PC-3 (cell line): ENCODE data around the gene LYRM4. TPM values are rescaled to one million over a fixed set of nuclear protein-coding genes. Genes with fewer than 3 reads are reported as not detected.

Experiments used
- ATAC-seq: fragments of 200-7000 bp; cut with Tn5 transposase; 2 replicates; pipeline ENCODE4 v1.9.1; 2020; ENCODE audit warnings: mild to moderate bottlenecking, moderate library complexity
- BruUV-seq: library from RNA; stranded (reverse); fragments of 400-500 nt; replicated peaks from 2 replicates; lab custom pipeline; 2021; lab: Mats Ljungman, UMichigan
- CTCF ChIA-PET: fragments of 300-600 bp; sonication (Branson Sonifier 250); formaldehyde crosslinking; loops from one replicate; lab custom pipeline; 2022; ENCODE audit warnings: antibody characterized with exemption; lab: Charles Lee
- POLR2A ChIA-PET: fragments of 300-600 bp; sonication (Branson Sonifier 250); formaldehyde crosslinking; loops from one replicate; lab custom pipeline; 2022; ENCODE audit warnings: antibody characterized with exemption; ENCODE audit not compliant: unreplicated experiment; lab: Charles Lee
- DNase-seq: peaks from one replicate; pipeline ENCODE4 v3.0.0-alpha.2; 2015
- H2AFZ ChIP-seq: fragments of 300-600 bp; sonication (generic); 2 replicates; pipeline ENCODE4 v1.6.0; 2016; ENCODE audit warnings: antibody characterized with exemption, low read length
- H3F3A ChIP-seq: fragments of 300-600 bp; sonication (generic); one replicate; pipeline ENCODE4 v1.6.0; 2017; ENCODE audit warnings: antibody characterized with exemption, low read length, control low read depth, mild to moderate bottlenecking; ENCODE audit not compliant: unreplicated experiment
- H3K27ac ChIP-seq: fragments of 300-600 bp; sonication (generic); 2 replicates; pipeline ENCODE4 v1.5.1; 2016; ENCODE audit warnings: mild to moderate bottlenecking, low read length
- H3K27me3 ChIP-seq: fragments of 300-600 bp; sonication (generic); 2 replicates; pipeline ENCODE4 v1.6.1; 2016; ENCODE audit warnings: low read length, mixed read lengths
- H3K36me3 ChIP-seq: fragments of 300-600 bp; sonication (generic); 2 replicates; pipeline ENCODE4 v1.6.1; 2016; ENCODE audit warnings: low read depth, mixed run types, low read length, mixed read lengths
- H3K4me1 ChIP-seq: fragments of 300-600 bp; sonication (generic); 2 replicates; pipeline ENCODE4 v1.5.1; 2016; ENCODE audit warnings: low read length; ENCODE audit not compliant: insufficient read depth
- H3K4me2 ChIP-seq: fragments of 300-600 bp; sonication (generic); 2 replicates; pipeline ENCODE4 v1.6.0; 2016; ENCODE audit warnings: low read length
- H3K4me3 ChIP-seq: fragments of 300-600 bp; sonication (generic); 2 replicates; pipeline ENCODE4 v1.5.1; 2016; ENCODE audit warnings: mild to moderate bottlenecking, low read length, mixed read lengths
- H3K79me2 ChIP-seq: fragments of 300-600 bp; sonication (generic); 2 replicates; pipeline ENCODE4 v1.6.1; 2017; ENCODE audit warnings: low read length, mixed read lengths
- H3K9ac ChIP-seq: fragments of 300-600 bp; sonication (generic); 2 replicates; pipeline ENCODE4 v1.6.0; 2016; ENCODE audit warnings: mild to moderate bottlenecking, low read length
- H3K9me2 ChIP-seq: fragments of 300-600 bp; sonication (generic); replicated peaks from 2 replicates; pipeline ENCODE4 v1.6.1; 2016; ENCODE audit warnings: mixed run types, low read length, mixed read lengths
- H3K9me3 ChIP-seq: fragments of 300-600 bp; sonication (generic); 2 replicates; pipeline ENCODE4 v1.6.1; 2016; ENCODE audit warnings: low read length, mixed read lengths
- H4K20me1 ChIP-seq: fragments of 300-600 bp; sonication (generic); 2 replicates; pipeline ENCODE4 v1.6.1; 2016; ENCODE audit warnings: low read length, mixed read lengths
- CTCF ChIP-seq: fragments of 300-600 bp; sonication (generic); conservative IDR thresholded peaks from 2 replicates; pipeline ENCODE4 v1.5.1; 2017; ENCODE audit warnings: antibody characterized with exemption, low read depth, mild to moderate bottlenecking, low read length
- EZH2 ChIP-seq: fragments of 300-600 bp; sonication (generic); IDR thresholded peaks from one replicate; pipeline ENCODE4 v1.6.1; 2017; ENCODE audit warnings: antibody characterized with exemption, mild to moderate bottlenecking, low read length; ENCODE audit not compliant: unreplicated experiment
- EZH2phosphoT487 ChIP-seq: fragments of 300-600 bp; sonication (generic); IDR thresholded peaks from 2 replicates; pipeline ENCODE4 v1.6.1; 2018; ENCODE audit warnings: mild to moderate bottlenecking, antibody characterized with exemption, low read length, borderline replicate concordance
- intact Hi-C: fragments of 100-400 bp; cut with micrococcal nuclease; formaldehyde crosslinking; loops from 2 replicates; pipeline ENCODE4 v1.9.0; 2023
- total RNA-seq: library from RNA; depleted of rRNA; stranded (reverse); fragments of >200 nt; gene quantifications from 2 replicates; pipeline ENCODE4 v1.2.3, GENCODE V29; 2014

LYRM4 gene
- total RNA-seq, 1 experiment from 2014 or later, result 27.7 TPM

DNA sequence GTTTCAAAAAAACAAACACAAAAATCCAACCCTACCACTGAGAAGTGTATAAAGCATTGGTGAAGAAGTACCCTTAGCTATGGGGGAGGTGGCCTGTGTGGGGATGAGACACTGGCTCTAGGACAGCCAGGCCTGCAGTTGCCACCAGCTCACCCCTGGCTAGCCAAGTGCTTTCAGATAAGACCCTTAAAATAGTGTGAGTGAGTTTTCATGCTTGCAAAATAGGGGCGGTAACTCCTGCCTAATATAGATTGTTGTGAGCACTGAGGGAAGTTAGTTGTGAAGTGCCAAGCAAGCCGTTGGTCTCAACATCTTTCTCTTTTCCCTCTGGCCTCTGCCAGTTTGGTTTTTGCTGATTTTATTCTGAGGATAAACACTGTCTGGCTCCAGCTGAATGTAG lies 164.3 kb downstream of the LYRM4 start:
- no peaks in the 10 kb centered on the region for H3F3A ChIP-seq
- no peaks in the 10 kb centered on the region for H3K79me2 ChIP-seq
- TF ChIP-seq EZH2 (no peak), EZH2phosphoT487 (no peak), CTCF (no peak)
- no peaks in the 10 kb centered on the region for H4K20me1 ChIP-seq
- no peaks in the 10 kb centered on the region for H3K9me2 ChIP-seq
- DNase-seq (no peak), ATAC-seq (no peak)
- no peak overlapping the region for H3K27ac ChIP-seq
- H3K36me3 ChIP-seq, result no peaks in the 10 kb centered on the region
- H2AFZ ChIP-seq, result no peak overlapping the region
- H3K4me1 ChIP-seq, result peaks cover 17% of the 10 kb centered on the region
- H3K27me3 ChIP-seq, result no peaks in the 10 kb centered on the region
- intact Hi-C loops, result no loop called here
- H3K4me3 ChIP-seq, result no peak overlapping the region
- ChIA-PET POLR2A (no interaction called here), CTCF (interaction anchor here (0.6 kb wide), 1 partner anchor 22 kb away, joined by 3 read pairs; no protein-coding TSS in a partner anchor)
- H3K4me2 ChIP-seq, result no peak overlapping the region
- H3K9ac ChIP-seq, result no peak overlapping the region
- H3K9me3 ChIP-seq, result no peaks in the 10 kb centered on the region
- BruUV-seq, result no TSS peak

DNA sequence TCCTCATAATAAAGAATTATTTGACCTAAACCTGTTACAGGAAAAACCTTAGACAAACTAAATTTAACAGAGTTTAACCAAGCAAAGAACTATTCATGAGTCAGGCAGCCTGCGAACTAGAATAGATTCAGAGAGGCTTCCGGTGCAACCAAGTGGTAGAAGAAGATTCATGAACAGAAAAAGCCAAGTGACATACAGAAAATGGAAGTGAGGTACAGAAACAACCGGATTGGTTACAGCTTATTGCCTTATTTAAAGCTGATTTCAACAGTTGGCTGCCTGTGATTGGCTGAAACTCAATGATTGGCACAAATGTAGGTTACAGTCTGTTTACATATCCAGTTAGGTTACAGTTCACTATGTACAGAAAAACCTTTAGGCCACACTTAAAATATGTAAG lies 165.5 kb downstream of the LYRM4 start:
- Histone ChIP-seq H3K36me3 (no peaks in the 10 kb centered on the region), H3K9ac (no peak overlapping the region), H4K20me1 (no peaks in the 10 kb centered on the region), H3F3A (no peaks in the 10 kb centered on the region), H2AFZ (no peak overlapping the region), H3K79me2 (no peaks in the 10 kb centered on the region), H3K4me3 (no peak overlapping the region), H3K9me3 (no peaks in the 10 kb centered on the region), H3K9me2 (no peaks in the 10 kb centered on the region), H3K27me3 (no peaks in the 10 kb centered on the region), H3K27ac (no peak overlapping the region), H3K4me2 (peak overlapping the region; percentile 52), H3K4me1 (peaks cover 17% of the 10 kb centered on the region)
- intact Hi-C loops, result no loop called here
- ChIA-PET POLR2A (no interaction called here), CTCF (no interaction called here)
- DNase-seq (peak; percentile 48), ATAC-seq (peak; percentile 12; the same call in 1 of the 2 replicates)
- TF ChIP-seq CTCF (no peak), EZH2phosphoT487 (no peak), EZH2 (no peak)
- no TSS peak for BruUV-seq

DNA sequence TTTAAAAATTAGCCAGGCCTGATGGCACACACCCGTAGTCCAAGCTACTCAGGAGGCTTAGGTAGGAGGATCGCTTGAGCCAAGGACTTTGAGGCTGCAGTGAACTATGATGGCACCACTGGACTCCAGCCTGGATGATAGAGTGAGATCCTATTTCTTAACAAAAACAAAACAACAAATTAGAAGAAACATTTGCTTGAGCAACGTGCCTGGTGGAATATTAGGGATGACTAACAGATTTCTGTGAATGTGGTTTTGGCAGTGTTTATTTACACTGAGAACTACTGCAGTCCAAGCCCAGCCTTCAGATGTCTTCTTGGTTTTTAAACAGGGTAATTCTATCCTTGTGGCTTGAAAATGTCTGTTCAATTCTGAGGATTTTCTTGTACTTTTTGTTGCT lies 166.4 kb downstream of the LYRM4 start:
- no peaks in the 10 kb centered on the region for H3K27me3 ChIP-seq
- ATAC-seq (peak; percentile 94), DNase-seq (peak; percentile 76)
- no peaks in the 10 kb centered on the region for H3F3A ChIP-seq
- TF ChIP-seq EZH2phosphoT487, result no peak
- no peak for TF ChIP-seq CTCF
- TF ChIP-seq EZH2, result no peak
- peak overlapping the region; percentile 52 for H3K4me2 ChIP-seq
- intact Hi-C loops, result no loop called here
- no peaks in the 10 kb centered on the region for H3K9me2 ChIP-seq
- H3K9ac ChIP-seq, result no peak overlapping the region
- no peaks in the 10 kb centered on the region for H3K79me2 ChIP-seq
- BruUV-seq, result no TSS peak
- H4K20me1 ChIP-seq, result no peaks in the 10 kb centered on the region
- no peaks in the 10 kb centered on the region for H3K36me3 ChIP-seq
- peaks cover 17% of the 10 kb centered on the region for H3K4me1 ChIP-seq
- ChIA-PET POLR2A (no interaction called here), CTCF (no interaction called here)
- H3K27ac ChIP-seq, result no peak overlapping the region
- no peak overlapping the region for H3K4me3 ChIP-seq
- H3K9me3 ChIP-seq, result no peaks in the 10 kb centered on the region
- H2AFZ ChIP-seq, result 0 out of 2 replicates have a peak overlapping the region, but pooled peaks have one; percentile 15
